ENCODE measurements around the gene AGPAT2.

- TF ChIP-seq CTCF (conservative IDR thresholded peaks at IDR 0.05 in 1 of 2, IDR thresholded peaks at IDR 0.05 in 1 of 2; ENCODE audit: low read depth in 1 of 2, low read length in 2 of 2) = no peak
- no peak for TF ChIP-seq EZH2 (IDR thresholded peaks at IDR 0.05; ENCODE audit: low read length, missing control alignments)
Observed at GRCh38 chr9:136705564-136705963, 18.3 kb upstream of the AGPAT2 start.

All from fibroblast of lung (primary cell).